Astrocyte (in vitro differentiated cells and primary cell): ENCODE data around the gene DLGAP3. TPM values are rescaled to one million over a fixed set of nuclear protein-coding genes. Genes with fewer than 3 reads are reported as not detected.

ENCODE experiments used
- DNase-seq: peaks from one replicate; pipeline ENCODE4 v3.0.0-alpha.2; 2010; ENCODE audit warnings: low read depth
- FAIRE-seq: peaks from 2 replicates; lab custom pipeline; 2011; peaks lifted over from hg19 to GRCh38; lab: Jason Lieb, UNC
- H2AFZ ChIP-seq: 2 replicates; pipeline ENCODE4 v1.6.0; 2012; ENCODE audit warnings: low read depth, low read length, inconsistent platforms
- H3K27ac ChIP-seq: 2 replicates; pipeline ENCODE4 v1.5.1; 2011; ENCODE audit warnings: low read depth, low read length, inconsistent platforms
- H3K27me3 ChIP-seq: 2 replicates; pipeline ENCODE4 v1.6.0; 2011; ENCODE audit warnings: low read length, inconsistent platforms; ENCODE audit not compliant: insufficient read depth
- H3K36me3 ChIP-seq: 2 replicates; pipeline ENCODE4 v1.5.1; 2011; ENCODE audit warnings: low read length, inconsistent platforms; ENCODE audit not compliant: insufficient read depth
- H3K4me1 ChIP-seq: 2 replicates; pipeline ENCODE4 v1.5.1; 2011; ENCODE audit warnings: low read length, inconsistent platforms; ENCODE audit not compliant: insufficient read depth
- H3K4me2 ChIP-seq: 2 replicates; pipeline ENCODE4 v1.6.0; 2012; ENCODE audit warnings: low read length, inconsistent platforms
- H3K4me3 ChIP-seq: 2 replicates; pipeline ENCODE4 v1.5.1; 2011; ENCODE audit warnings: low read depth, mild to moderate bottlenecking, low read length, inconsistent platforms; ENCODE audit not compliant: insufficient read depth
- H3K79me2 ChIP-seq: 2 replicates; pipeline ENCODE4 v1.6.0; 2012; ENCODE audit warnings: mild to moderate bottlenecking, low read length, inconsistent platforms; ENCODE audit not compliant: insufficient read depth
- H3K9ac ChIP-seq: 2 replicates; pipeline ENCODE4 v1.6.0; 2012; ENCODE audit warnings: mild to moderate bottlenecking, low read length, inconsistent platforms
- H3K9me3 ChIP-seq: 2 replicates; pipeline ENCODE4 v1.5.1; 2012; ENCODE audit warnings: low read depth, mild to moderate bottlenecking, low read length, inconsistent platforms; ENCODE audit not compliant: insufficient read depth
- H4K20me1 ChIP-seq: 2 replicates; pipeline ENCODE4 v1.6.0; 2012; ENCODE audit warnings: low read length, inconsistent platforms; ENCODE audit not compliant: insufficient read depth
- H3K27ac Mint-ChIP-seq: one replicate; pipeline ENCODE4 v1.8.0; 2021; ENCODE audit warnings: mild to moderate bottlenecking, mixed read lengths; ENCODE audit not compliant: unreplicated experiment
- H3K27me3 Mint-ChIP-seq: one replicate; pipeline ENCODE4 v1.8.0; 2021; ENCODE audit warnings: low read depth, mixed read lengths; ENCODE audit not compliant: unreplicated experiment
- H3K36me3 Mint-ChIP-seq: one replicate; pipeline ENCODE4 v1.8.0; 2021; ENCODE audit warnings: low read depth, mixed read lengths; ENCODE audit not compliant: unreplicated experiment
- H3K4me1 Mint-ChIP-seq: one replicate; pipeline ENCODE4 v1.8.0; 2021; ENCODE audit warnings: low read depth, mixed read lengths; ENCODE audit not compliant: unreplicated experiment
- H3K4me3 Mint-ChIP-seq: one replicate; pipeline ENCODE4 v1.8.0; 2021; ENCODE audit warnings: mild to moderate bottlenecking, moderate library complexity, mixed read lengths; ENCODE audit not compliant: unreplicated experiment
- H3K9me3 Mint-ChIP-seq: one replicate; pipeline ENCODE4 v1.8.0; 2021; ENCODE audit warnings: mild to moderate bottlenecking, mixed read lengths; ENCODE audit not compliant: unreplicated experiment
- CTCF ChIP-seq: IDR thresholded peaks from 2 replicates; pipeline ENCODE4 v1.5.1; 2011; ENCODE audit warnings: low read depth, mild to moderate bottlenecking, inconsistent platforms, low read length, moderate library complexity; ENCODE audit not compliant: insufficient read depth
- EZH2 ChIP-seq: IDR thresholded peaks from 2 replicates; pipeline ENCODE4 v1.6.1; 2012; ENCODE audit warnings: mild to moderate bottlenecking, low read length, inconsistent platforms; ENCODE audit not compliant: insufficient read depth
- total RNA-seq: library from RNA; stranded (reverse); gene quantifications from 2 replicates; pipeline ENCODE4 v1.2.1, GENCODE V29; 2021

The DLGAP3 gene
- total RNA-seq, 1 donor from 2014 or later, result 2.7 TPM

DNA sequence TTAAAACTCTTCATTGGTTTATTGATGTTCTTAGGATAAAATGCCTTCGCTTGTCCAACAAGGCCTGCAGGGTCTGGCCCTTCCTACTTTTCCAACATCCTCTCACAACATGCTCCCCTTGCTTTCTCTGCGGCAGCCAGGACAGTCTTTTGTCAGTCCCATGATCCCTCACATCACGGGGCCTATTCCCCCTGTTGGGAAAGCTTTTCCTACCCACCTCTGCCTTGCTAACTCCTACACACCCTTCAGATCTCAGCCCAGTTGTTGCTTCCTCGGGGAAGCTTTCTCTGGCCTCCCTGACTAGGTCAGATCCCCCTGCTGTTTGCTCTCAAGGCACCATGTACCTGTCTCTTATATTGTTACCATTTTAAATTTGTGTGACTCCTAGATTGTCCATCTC lies 19.0 kb downstream of the DLGAP3 start:
- no peak for TF ChIP-seq CTCF
- no peak for TF ChIP-seq EZH2
- DNase-seq, result no peak
- no peak overlapping the region for H3K4me2 ChIP-seq
- Mint-ChIP-seq H3K27ac (no peak overlapping the region), H3K9me3 (peaks cover 1% of the 10 kb centered on the region), H3K27me3 (peaks cover 63% of the 10 kb centered on the region), H3K4me3 (no peak overlapping the region), H3K36me3 (peaks cover 2% of the 10 kb centered on the region), H3K4me1 (peaks cover 3% of the 10 kb centered on the region)
- H3K36me3 ChIP-seq, result no peaks in the 10 kb centered on the region
- no peak overlapping the region for H3K27ac ChIP-seq
- H3K9ac ChIP-seq, result no peak overlapping the region
- H3K4me1 ChIP-seq, result no peaks in the 10 kb centered on the region
- no peak for FAIRE-seq
- H3K4me3 ChIP-seq, result no peak overlapping the region
- H4K20me1 ChIP-seq, result no peaks in the 10 kb centered on the region
- H3K27me3 ChIP-seq, result peaks cover 7% of the 10 kb centered on the region
- H3K9me3 ChIP-seq, result no peaks in the 10 kb centered on the region
- H3K79me2 ChIP-seq, result no peaks in the 10 kb centered on the region
- H2AFZ ChIP-seq, result no peak overlapping the region

GRCh38 chr1:34908369-34908768 lies 21.1 kb downstream of the DLGAP3 start:
- FAIRE-seq (no peak), DNase-seq (no peak)
- Histone ChIP-seq H3K27me3 (peaks cover 2% of the 10 kb centered on the region), H3K9me3 (no peaks in the 10 kb centered on the region), H3K4me1 (no peaks in the 10 kb centered on the region), H2AFZ (no peak overlapping the region), H3K4me2 (no peak overlapping the region), H3K36me3 (no peaks in the 10 kb centered on the region), H3K27ac (no peak overlapping the region), H3K9ac (no peak overlapping the region), H3K79me2 (no peaks in the 10 kb centered on the region), H4K20me1 (no peaks in the 10 kb centered on the region), H3K4me3 (no peak overlapping the region)
- H3K9me3 Mint-ChIP-seq, result no peaks in the 10 kb centered on the region
- peaks cover 3% of the 10 kb centered on the region for H3K4me1 Mint-ChIP-seq
- peaks cover 53% of the 10 kb centered on the region for H3K27me3 Mint-ChIP-seq
- TF ChIP-seq EZH2, result no peak
- peaks cover 2% of the 10 kb centered on the region for H3K36me3 Mint-ChIP-seq
- no peak overlapping the region for H3K27ac Mint-ChIP-seq
- no peak overlapping the region for H3K4me3 Mint-ChIP-seq

DNA sequence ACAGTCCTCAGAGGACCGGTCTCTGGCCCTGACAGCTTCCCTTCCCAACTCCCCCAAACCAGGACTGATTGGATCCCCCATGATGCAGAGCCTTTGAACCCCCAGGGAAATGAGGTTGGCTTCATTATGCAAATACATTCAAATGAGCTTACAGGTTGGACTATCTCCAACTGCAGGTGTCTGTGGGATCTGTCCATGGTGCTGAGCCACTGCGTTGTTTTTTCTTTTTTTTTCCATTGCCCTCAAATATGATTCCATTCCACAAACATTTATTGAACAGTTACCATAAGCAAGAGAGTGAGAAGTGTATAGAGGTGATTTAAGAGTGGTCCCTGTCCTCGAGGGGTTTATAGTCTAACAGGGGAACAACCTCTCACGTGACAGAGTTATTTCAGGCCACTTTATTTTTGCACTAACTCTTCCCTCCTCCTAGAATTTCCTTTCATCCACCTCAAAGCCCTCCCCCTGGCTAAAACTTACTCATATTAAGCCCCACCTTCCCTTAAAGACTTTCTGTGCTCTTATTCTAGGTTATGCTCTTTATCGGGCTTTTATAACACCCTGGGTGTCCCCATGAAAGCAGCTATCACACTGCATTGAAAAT lies 21.9 kb downstream of the DLGAP3 start:
- Histone ChIP-seq H3K9me3 (no peaks in the 10 kb centered on the region), H3K27me3 (peaks cover 2% of the 10 kb centered on the region), H3K4me2 (no peak overlapping the region), H3K4me1 (no peaks in the 10 kb centered on the region), H3K4me3 (no peak overlapping the region), H4K20me1 (no peaks in the 10 kb centered on the region), H3K36me3 (no peaks in the 10 kb centered on the region), H3K27ac (no peak overlapping the region), H3K79me2 (no peaks in the 10 kb centered on the region), H2AFZ (no peak overlapping the region), H3K9ac (no peak overlapping the region)
- no peak overlapping the region for H3K27ac Mint-ChIP-seq
- TF ChIP-seq CTCF (no peak), EZH2 (no peak)
- H3K27me3 Mint-ChIP-seq, result peaks cover 52% of the 10 kb centered on the region
- H3K9me3 Mint-ChIP-seq, result no peaks in the 10 kb centered on the region
- no peak overlapping the region for H3K4me3 Mint-ChIP-seq
- no peak for DNase-seq
- peaks cover 2% of the 10 kb centered on the region for H3K36me3 Mint-ChIP-seq
- no peak for FAIRE-seq
- peaks cover 3% of the 10 kb centered on the region for H3K4me1 Mint-ChIP-seq
